GM21423 (cell line): Measurements from ENCODE around the gene SRRM2.

ENCODE experiments used
- ATAC-seq: cut with Tn5 transposase; IDR thresholded peaks from one replicate; pipeline ENCODE4 v1.9.1; 2021; ENCODE audit warnings: mild to moderate bottlenecking, moderate library complexity; ENCODE audit not compliant: unreplicated experiment

Gene SRRM2

GRCh38 chr16:2757344-2757743, 4.9 kb downstream of the SRRM2 start:
- ATAC-seq = no peak

GRCh38 chr16:2761472-2761871, 9.0 kb downstream of the SRRM2 start:
- no peak for ATAC-seq

- ATAC-seq = no peak
These were observed 9.6 kb downstream of the SRRM2 start for GRCh38 chr16:2761886-2762583.

GRCh38 chr16:2762711-2763110, 10.3 kb downstream of the SRRM2 start:
- no peak for ATAC-seq

- ATAC-seq = no peak
These were observed 10.7 kb downstream of the SRRM2 start for GRCh38 chr16:2763173-2763572.

- no peak for ATAC-seq
These were observed 12.3 kb downstream of the SRRM2 start for GRCh38 chr16:2764718-2765117.

- no peak for ATAC-seq
These were observed 13.3 kb downstream of the SRRM2 start for GRCh38 chr16:2765462-2766404.

- no peak for ATAC-seq
These were observed 14.1 kb downstream of the SRRM2 start for GRCh38 chr16:2766430-2767139.

- no peak for ATAC-seq
These were observed 14.8 kb downstream of the SRRM2 start for GRCh38 chr16:2767140-2767731.

GRCh38 chr16:2767891-2768290, 15.5 kb downstream of the SRRM2 start:
- ATAC-seq = no peak

- ATAC-seq = no peak
These were observed 16.1 kb downstream of the SRRM2 start for GRCh38 chr16:2768403-2769089.

GRCh38 chr16:2769100-2769529, 16.7 kb downstream of the SRRM2 start:
- ATAC-seq = no peak

GRCh38 chr16:2769675-2770056, 17.2 kb downstream of the SRRM2 start:
- ATAC-seq = no peak

GRCh38 chr16:2770057-2770951, 17.9 kb downstream of the SRRM2 start:
- no peak for ATAC-seq

- ATAC-seq = no peak
These were observed 19.3 kb downstream of the SRRM2 start for GRCh38 chr16:2771496-2772402.

GRCh38 chr16:2773188-2773968, 20.9 kb downstream of the SRRM2 start:
- no peak for ATAC-seq

GRCh38 chr16:2774161-2774891, 21.9 kb downstream of the SRRM2 start:
- ATAC-seq = no peak
